Mucosa of descending colon (tissue), 3 donors: ENCODE results near the gene HDAC11. TPM values are rescaled to one million over a fixed set of nuclear protein-coding genes. Genes with fewer than 3 reads are reported as not detected.
"Not testable (repeated sequence)": the region's sequence is repeated elsewhere in the genome, so short reads cannot be mapped to it uniquely, and the experiment has no call there.

ENCODE experiments used
- ATAC-seq: fragments of 200-7000 bp; cut with Tn5 transposase; one replicate; pipeline ENCODE4 v1.9.1; 2020; ENCODE audit warnings: mild to moderate bottlenecking, moderate library complexity
- DNase-seq, 3 donors: peaks; one replicate each; pipeline ENCODE4 v3.0.0-alpha.2; 2020
- H3K36me3 ChIP-seq: fragments of 200-600 bp; one replicate; pipeline ENCODE4 v1.8.0; 2021; ENCODE audit warnings: low read depth, mild to moderate bottlenecking
- H3K4me1 ChIP-seq: fragments of 200-600 bp; one replicate; pipeline ENCODE4 v1.8.0; 2021; ENCODE audit warnings: low read depth, mild to moderate bottlenecking
- H3K4me3 ChIP-seq: fragments of 200-600 bp; one replicate; pipeline ENCODE4 v1.8.0; 2021; ENCODE audit warnings: mild to moderate bottlenecking
- H3K9me3 ChIP-seq: fragments of 200-600 bp; one replicate; pipeline ENCODE4 v1.8.0; 2021; ENCODE audit warnings: mild to moderate bottlenecking
- intact Hi-C, 2 donors: fragments of 100-400 bp; cut with DNase I in 1 of 2; cut with micrococcal nuclease in 1 of 2; formaldehyde crosslinking; loops; one replicate each; pipeline versions ENCODE4 v1.11.0 to v1.11.1; 2022; cut with DNase I, micrococcal nuclease
- total RNA-seq, 3 donors: library from RNA; stranded (reverse); fragmentation: NEBNext Ultra II Directional in 2 of 3; extraction: Animal tissue kit (Norgen Biotek cat#: 25700) in 2 of 3; gene quantifications; one replicate each; pipeline versions ENCODE4 v1.2.1 to v1.2.4, GENCODE V29; 2021 to 2023
- TF ChIP-seq, protein P1 (sequence below): fragments of 200-600 bp; IDR thresholded peaks from one replicate; pipeline ENCODE4 v1.8.0; 2022; ENCODE audit warnings: antibody characterized with exemption, mild to moderate bottlenecking
- donor health status: DM: no; HTN: no; CAD: no; lungs with moderate emphysema.
- donor health status: DM: no; HTN: no; CAD: no.
- donor health status: DM: no; HTN: yes; CAD: no.

HDAC11 gene
- total RNA-seq, 3 donors from 2014 or later: 23.0 to 28.7 (median 25.3) TPM

DNA sequence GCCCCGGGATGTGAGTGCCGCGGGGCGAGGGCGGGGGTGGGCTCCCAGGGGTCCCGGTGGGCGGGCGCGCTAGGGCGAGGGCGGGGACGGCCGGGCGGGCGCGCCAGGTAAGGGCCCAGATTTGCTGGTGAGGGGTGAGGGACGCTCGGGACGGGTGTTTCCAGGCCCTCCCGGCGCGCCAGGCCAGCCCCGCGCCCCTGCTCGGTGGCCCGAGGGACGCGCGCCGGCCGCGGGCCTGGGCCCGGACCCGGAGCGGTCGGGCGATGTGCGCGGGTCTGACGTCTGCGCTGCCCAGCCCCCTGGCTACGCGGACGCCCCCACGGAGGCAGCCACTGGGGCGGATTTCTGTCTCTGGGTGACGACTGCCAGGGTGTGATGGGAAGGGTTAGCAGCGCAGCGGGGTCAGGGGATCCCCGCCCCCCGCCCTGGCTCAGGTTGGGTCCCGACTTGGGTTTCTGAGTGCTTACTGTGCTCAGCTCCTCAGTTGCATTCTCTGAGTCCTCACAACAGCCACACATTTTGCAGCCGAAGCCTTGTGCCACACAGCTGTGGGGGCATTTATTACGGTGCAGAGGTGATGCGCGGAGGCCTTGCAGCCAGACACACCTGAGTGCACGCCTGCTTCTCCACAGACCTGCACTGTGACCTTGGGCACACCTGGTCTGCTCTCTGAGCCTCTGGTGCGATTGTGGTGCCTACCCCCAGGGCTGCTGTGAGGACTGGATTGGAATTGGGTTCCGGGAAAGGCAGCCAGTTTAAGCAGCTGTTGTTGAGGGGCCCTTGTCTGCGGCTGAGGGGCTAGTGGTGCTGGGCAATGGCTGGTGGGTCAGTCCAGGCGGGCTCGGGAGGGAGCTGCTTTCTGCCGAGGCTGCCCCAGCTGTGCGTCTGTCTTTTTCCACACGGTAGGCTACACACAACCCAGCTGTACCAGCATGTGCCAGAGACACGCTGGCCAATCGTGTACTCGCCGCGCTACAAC is 523 bp downstream of the HDAC11 start:
- Histone ChIP-seq H3K9me3 (no peaks in the 10 kb centered on the region), H3K4me3 (peak overlapping the region; percentile 58), H3K4me1 (peaks cover 20% of the 10 kb centered on the region), H3K36me3 (no peaks in the 10 kb centered on the region)
- TF ChIP-seq, protein P1, sequence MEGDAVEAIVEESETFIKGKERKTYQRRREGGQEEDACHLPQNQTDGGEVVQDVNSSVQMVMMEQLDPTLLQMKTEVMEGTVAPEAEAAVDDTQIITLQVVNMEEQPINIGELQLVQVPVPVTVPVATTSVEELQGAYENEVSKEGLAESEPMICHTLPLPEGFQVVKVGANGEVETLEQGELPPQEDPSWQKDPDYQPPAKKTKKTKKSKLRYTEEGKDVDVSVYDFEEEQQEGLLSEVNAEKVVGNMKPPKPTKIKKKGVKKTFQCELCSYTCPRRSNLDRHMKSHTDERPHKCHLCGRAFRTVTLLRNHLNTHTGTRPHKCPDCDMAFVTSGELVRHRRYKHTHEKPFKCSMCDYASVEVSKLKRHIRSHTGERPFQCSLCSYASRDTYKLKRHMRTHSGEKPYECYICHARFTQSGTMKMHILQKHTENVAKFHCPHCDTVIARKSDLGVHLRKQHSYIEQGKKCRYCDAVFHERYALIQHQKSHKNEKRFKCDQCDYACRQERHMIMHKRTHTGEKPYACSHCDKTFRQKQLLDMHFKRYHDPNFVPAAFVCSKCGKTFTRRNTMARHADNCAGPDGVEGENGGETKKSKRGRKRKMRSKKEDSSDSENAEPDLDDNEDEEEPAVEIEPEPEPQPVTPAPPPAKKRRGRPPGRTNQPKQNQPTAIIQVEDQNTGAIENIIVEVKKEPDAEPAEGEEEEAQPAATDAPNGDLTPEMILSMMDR: no peak
- ATAC-seq (peak; percentile 7), DNase-seq (peak; percentile 49 to 71 (median 71))
- intact Hi-C loops: no loop called here

- Histone ChIP-seq H3K4me1 (peaks cover 22% of the 10 kb centered on the region), H3K9me3 (no peaks in the 10 kb centered on the region), H3K4me3 (no peak overlapping the region), H3K36me3 (no peaks in the 10 kb centered on the region)
- ATAC-seq: no peak
- TF ChIP-seq, protein P1: no peak
- DNase-seq: peak in 1 of 3 donors; percentile 27
- intact Hi-C loops: no loop called here
These were observed 2.1 kb downstream of the HDAC11 start for GRCh38 chr3:13482106-13482690.

DNA sequence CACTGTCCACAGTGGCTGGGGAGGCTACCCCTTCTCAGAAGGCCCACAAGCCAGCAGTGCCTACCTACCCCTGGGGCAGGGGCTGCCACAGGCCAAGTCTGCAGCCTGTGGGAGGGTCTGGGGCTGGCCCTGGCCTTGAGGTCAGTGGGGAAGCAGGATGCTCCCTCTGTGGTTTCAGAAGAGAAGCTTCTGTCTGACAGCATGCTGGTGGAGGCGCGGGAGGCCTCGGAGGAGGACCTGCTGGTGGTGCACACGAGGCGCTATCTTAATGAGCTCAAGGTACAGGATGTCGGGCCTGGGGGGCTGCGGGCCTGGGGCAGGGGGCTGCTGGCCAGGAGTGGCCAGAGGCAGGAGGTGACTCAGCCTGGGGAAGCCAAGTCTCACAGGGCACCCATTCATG is 3.2 kb downstream of the HDAC11 start:
- ATAC-seq (no peak), DNase-seq (peak in 1 of 3 donors; percentile 50)
- intact Hi-C loops: no loop called here
- Histone ChIP-seq H3K4me3 (no peak overlapping the region), H3K4me1 (peaks cover 22% of the 10 kb centered on the region), H3K36me3 (no peaks in the 10 kb centered on the region), H3K9me3 (no peaks in the 10 kb centered on the region)
- TF ChIP-seq, protein P1: no peak

- intact Hi-C loops: no loop called here
- no peaks in the 10 kb centered on the region for H3K9me3 ChIP-seq
- TF ChIP-seq, protein P1: no peak
- DNase-seq: peak in 1 of 3 donors; percentile 50
- peaks cover 17% of the 10 kb centered on the region for H3K4me1 ChIP-seq
- no peak overlapping the region for H3K4me3 ChIP-seq
- H3K36me3 ChIP-seq: no peaks in the 10 kb centered on the region
- ATAC-seq: no peak
These were observed 4.0 kb downstream of the HDAC11 start for GRCh38 chr3:13483988-13484695.

DNA sequence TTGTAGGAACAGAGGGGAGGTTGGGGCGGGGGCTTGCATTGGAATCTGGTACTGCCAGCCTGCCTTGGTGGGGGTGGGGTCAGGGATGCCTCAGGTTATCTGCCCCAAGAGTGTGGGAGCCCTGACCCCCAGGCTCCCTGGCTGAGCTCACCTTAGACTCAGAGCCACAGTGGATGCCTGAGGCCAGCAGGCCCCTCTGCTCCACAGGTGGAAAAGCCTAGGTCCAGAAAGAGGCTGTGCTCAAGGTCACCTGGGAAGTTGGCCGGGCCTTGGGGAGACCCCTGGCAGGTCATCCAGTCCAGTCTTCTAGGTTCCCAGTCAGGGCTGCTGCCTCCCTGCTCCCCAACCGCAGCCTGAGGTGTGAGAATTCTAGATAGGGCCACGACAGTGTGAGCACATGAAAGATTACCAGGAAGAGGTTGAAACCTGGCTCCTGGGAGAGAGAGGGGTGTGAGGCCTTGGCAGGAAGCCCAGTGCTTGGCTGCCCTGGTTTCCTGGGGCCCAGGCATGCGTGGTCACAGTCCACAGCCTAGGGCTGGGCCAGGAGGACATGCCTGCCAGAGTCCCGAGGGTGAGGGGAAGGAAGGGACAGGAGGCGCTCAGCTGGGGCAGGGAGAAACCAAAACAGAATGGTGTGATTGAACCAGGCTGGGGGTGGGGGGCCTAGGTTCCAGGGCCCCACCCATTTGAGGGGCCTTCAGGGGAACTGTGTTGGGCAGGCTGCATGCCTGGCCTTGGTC is 4.9 kb downstream of the HDAC11 start:
- H3K36me3 ChIP-seq: no peaks in the 10 kb centered on the region
- ATAC-seq (peak; percentile 94), DNase-seq (peak; percentile 93 to 94 (median 93))
- peaks cover 17% of the 10 kb centered on the region for H3K4me1 ChIP-seq
- H3K9me3 ChIP-seq: no peaks in the 10 kb centered on the region
- no peak overlapping the region for H3K4me3 ChIP-seq
- TF ChIP-seq, protein P1: no peak
- intact Hi-C loops: no loop called here

DNA sequence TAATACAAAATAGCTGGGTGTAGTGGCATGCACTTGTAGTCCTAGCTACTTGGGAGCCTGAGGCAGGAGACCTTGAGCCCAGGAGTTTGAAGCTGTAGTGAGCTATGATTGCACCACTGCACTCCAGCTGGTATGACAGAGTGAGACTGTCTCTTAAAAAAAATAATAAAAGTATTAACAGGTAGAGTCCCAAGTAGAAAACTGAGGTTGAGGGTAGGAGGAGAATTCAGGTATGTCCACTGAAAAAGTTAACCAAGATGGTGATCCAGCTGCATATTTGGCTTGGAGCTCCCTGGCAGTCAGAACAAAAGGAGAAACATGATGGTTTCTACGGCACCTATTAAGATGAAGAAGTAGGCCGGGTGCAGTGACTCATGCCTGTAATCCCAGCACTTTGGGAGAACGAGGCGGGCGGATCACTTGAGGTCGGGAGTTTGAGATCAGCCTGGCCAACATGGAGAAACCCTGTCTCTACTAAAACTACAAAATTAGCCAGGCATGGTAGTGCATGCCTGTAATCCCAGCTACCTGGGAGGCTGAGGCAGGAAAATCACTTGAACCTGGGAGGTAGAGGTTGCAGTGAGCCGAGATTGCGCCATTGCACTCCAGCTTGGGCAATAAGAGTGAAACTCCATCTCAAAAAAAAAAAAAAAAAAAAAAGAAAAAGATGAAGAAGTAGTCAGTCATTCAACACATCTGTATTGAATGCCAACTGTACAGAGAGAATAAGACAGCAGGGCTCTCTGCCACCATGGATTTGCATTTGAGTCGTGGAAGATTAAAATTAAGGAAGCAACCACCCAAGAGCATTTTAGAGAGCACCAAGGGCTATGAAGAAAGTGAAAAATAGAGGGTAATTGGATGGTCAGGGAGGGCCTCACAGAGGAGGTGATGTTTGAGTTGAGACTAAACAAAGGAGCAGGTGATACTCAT is 5.8 kb downstream of the HDAC11 start:
- H3K36me3 ChIP-seq, H3K4me3 ChIP-seq, intact Hi-C loops, H3K9me3 ChIP-seq: not testable (repeated sequence)
- peaks cover 15% of the 10 kb centered on the region for H3K4me1 ChIP-seq
- DNase-seq (peak in 2 of 3 donors; percentile 34 to 40), ATAC-seq (peak; percentile 9)
